ENCODE measurements around the gene SLC6A7. TPM values are rescaled to one million over a fixed set of nuclear protein-coding genes. Genes with fewer than 3 reads are reported as not detected.

SLC6A7 gene
- total RNA-seq, 1 experiment from 2014 or later, result not detected

DNA sequence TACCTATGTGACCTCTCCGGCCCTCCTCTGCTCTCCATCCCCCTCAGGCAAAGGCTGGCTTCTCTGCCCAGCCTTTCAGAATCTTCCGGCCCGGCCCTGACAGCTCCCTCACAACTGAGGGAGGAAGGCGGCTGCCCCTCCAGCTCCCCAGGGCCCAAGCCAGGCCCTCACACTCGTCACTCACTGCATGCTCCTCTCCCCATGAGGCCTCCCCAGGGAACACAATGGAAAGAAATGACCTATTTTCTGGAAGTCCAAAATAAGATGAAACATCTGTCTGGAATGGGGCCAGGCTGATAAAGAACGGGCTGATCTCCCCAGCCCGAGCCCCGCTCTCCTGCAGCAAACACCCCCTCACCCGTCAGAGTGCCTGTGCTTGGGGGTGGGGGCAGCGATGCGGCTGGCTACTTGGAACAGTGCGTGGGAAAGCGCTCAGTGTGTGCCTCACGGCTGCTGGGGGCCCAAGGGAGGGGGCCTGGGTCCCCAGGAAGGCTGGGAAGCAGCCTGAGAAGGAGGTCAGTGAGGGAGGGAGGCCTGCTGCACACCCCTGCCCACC lies 45.5 kb upstream of the SLC6A7 start:
- H3K27ac ChIP-seq, result no peak overlapping the region
- H3K36me3 ChIP-seq (ENCODE audit: low read depth), result no peaks in the 10 kb centered on the region
- no peaks in the 10 kb centered on the region for H3K79me2 ChIP-seq (ENCODE audit: low read depth)
- H4K20me1 ChIP-seq (ENCODE audit: insufficient read depth), result no peaks in the 10 kb centered on the region
- TF ChIP-seq, protein P1, sequence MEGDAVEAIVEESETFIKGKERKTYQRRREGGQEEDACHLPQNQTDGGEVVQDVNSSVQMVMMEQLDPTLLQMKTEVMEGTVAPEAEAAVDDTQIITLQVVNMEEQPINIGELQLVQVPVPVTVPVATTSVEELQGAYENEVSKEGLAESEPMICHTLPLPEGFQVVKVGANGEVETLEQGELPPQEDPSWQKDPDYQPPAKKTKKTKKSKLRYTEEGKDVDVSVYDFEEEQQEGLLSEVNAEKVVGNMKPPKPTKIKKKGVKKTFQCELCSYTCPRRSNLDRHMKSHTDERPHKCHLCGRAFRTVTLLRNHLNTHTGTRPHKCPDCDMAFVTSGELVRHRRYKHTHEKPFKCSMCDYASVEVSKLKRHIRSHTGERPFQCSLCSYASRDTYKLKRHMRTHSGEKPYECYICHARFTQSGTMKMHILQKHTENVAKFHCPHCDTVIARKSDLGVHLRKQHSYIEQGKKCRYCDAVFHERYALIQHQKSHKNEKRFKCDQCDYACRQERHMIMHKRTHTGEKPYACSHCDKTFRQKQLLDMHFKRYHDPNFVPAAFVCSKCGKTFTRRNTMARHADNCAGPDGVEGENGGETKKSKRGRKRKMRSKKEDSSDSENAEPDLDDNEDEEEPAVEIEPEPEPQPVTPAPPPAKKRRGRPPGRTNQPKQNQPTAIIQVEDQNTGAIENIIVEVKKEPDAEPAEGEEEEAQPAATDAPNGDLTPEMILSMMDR (conservative IDR thresholded peaks at IDR 0.05), result no peak
- TF ChIP-seq EZH2 (IDR thresholded peaks at IDR 0.05; ENCODE audit: low read depth), result no peak
- H3K4me3 ChIP-seq, result no peak overlapping the region
- H3K4me2 ChIP-seq, result no peak overlapping the region
- no peak overlapping the region for H2AFZ ChIP-seq
- intact Hi-C loops (cut with micrococcal nuclease; ENCODE audit: unreplicated experiment), result no loop called here
- H3K4me1 ChIP-seq (replicated peaks; ENCODE audit: insufficient read depth), result peaks cover 17% of the 10 kb centered on the region
- peaks cover 10% of the 10 kb centered on the region for H3F3A ChIP-seq (ENCODE audit: insufficient read depth, low read depth)
- H3K27me3 ChIP-seq (ENCODE audit: insufficient read depth, low read depth), result no peaks in the 10 kb centered on the region
- POLR2A ChIA-PET (ENCODE audit: unreplicated experiment), result no interaction called here
- H3K9me3 ChIP-seq (ENCODE audit: insufficient read depth, low read depth), result no peaks in the 10 kb centered on the region
- CTCF ChIA-PET, result interaction anchor here (0.7 kb wide), 1 partner anchor 74 kb away, joined by 3 read pairs; no protein-coding TSS in a partner anchor
- no TSS peak for BruUV-seq (replicated peaks)
- DNase-seq, result no peak
- H3K9me2 ChIP-seq (ENCODE audit: insufficient read depth), result no peaks in the 10 kb centered on the region

DNA sequence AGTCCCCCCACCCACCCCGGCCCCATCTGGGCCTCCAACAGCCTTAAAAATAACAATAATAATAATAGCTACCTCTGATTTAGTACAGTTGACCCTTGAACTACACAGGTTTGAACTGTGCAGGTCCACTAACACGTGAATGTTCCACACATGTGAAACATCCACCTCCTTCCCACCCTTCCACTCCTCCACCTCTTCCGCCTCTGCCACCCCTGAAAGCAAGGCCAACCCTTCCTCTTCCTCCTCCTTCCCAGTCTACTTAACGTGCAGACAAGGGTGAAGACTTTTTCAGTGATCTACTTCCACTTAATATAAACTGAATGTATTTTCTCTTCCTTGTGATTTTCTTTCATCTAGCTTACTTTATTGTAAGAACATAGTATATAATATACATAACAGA lies 45.0 kb upstream of the SLC6A7 start:
- Histone ChIP-seq H3K27me3 (ENCODE audit: insufficient read depth, low read depth) (no peaks in the 10 kb centered on the region), H3K79me2 (ENCODE audit: low read depth) (no peaks in the 10 kb centered on the region), H3K4me2 (no peak overlapping the region), H4K20me1 (ENCODE audit: insufficient read depth) (no peaks in the 10 kb centered on the region), H3K27ac (no peak overlapping the region), H3K9me3 (ENCODE audit: insufficient read depth, low read depth) (no peaks in the 10 kb centered on the region), H3K4me1 (replicated peaks; ENCODE audit: insufficient read depth) (peaks cover 17% of the 10 kb centered on the region), H2AFZ (no peak overlapping the region), H3K9me2 (ENCODE audit: insufficient read depth) (no peaks in the 10 kb centered on the region), H3K4me3 (no peak overlapping the region), H3F3A (ENCODE audit: insufficient read depth, low read depth) (peaks cover 10% of the 10 kb centered on the region), H3K36me3 (ENCODE audit: low read depth) (no peaks in the 10 kb centered on the region)
- ChIA-PET POLR2A (ENCODE audit: unreplicated experiment) (no interaction called here), CTCF (interaction anchor here (0.7 kb wide), 1 partner anchor 73 kb away, joined by 3 read pairs; no protein-coding TSS in a partner anchor)
- no TSS peak for BruUV-seq (replicated peaks)
- TF ChIP-seq, protein P1 (conservative IDR thresholded peaks at IDR 0.05), result no peak
- no peak for TF ChIP-seq EZH2 (IDR thresholded peaks at IDR 0.05; ENCODE audit: low read depth)
- intact Hi-C loops (cut with micrococcal nuclease; ENCODE audit: unreplicated experiment), result no loop called here
- no peak for DNase-seq

DNA sequence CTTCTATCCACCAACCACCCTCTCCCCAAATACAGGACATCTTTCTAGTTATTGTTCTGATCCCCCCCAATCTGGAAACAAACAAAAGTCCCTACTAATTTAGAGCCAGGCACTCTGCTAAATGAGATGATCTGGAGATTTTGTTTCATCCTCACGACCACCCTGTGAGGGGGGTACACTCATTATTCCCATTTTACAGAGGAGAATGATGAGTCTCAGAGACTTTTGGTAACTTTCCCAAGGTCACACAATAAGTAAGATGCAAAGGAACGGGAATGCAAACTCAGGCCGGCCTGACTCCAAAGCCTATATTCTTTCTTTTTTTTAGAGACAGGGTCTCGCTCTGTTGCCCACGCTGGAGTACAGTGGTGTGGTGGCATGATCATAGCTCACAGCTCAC lies 43.6 kb upstream of the SLC6A7 start:
- Histone ChIP-seq H3K27ac (no peak overlapping the region), H3K9me2 (ENCODE audit: insufficient read depth) (no peaks in the 10 kb centered on the region), H3K4me1 (replicated peaks; ENCODE audit: insufficient read depth) (peaks cover 17% of the 10 kb centered on the region), H3K36me3 (ENCODE audit: low read depth) (no peaks in the 10 kb centered on the region), H3K4me3 (no peak overlapping the region), H3F3A (ENCODE audit: insufficient read depth, low read depth) (peaks cover 10% of the 10 kb centered on the region), H3K4me2 (no peak overlapping the region), H3K79me2 (ENCODE audit: low read depth) (no peaks in the 10 kb centered on the region), H4K20me1 (ENCODE audit: insufficient read depth) (no peaks in the 10 kb centered on the region), H3K27me3 (ENCODE audit: insufficient read depth, low read depth) (no peaks in the 10 kb centered on the region), H2AFZ (no peak overlapping the region), H3K9me3 (ENCODE audit: insufficient read depth, low read depth) (no peaks in the 10 kb centered on the region)
- intact Hi-C loops (cut with micrococcal nuclease; ENCODE audit: unreplicated experiment), result no loop called here
- DNase-seq, result no peak
- POLR2A ChIA-PET (ENCODE audit: unreplicated experiment), result no interaction called here
- CTCF ChIA-PET, result no interaction called here
- TF ChIP-seq, protein P1 (conservative IDR thresholded peaks at IDR 0.05), result no peak
- TF ChIP-seq EZH2 (IDR thresholded peaks at IDR 0.05; ENCODE audit: low read depth), result no peak
- no TSS peak for BruUV-seq (replicated peaks)

Measured in PC-9 (cell line).